ENCODE measurements around the gene C11orf16.
"Not testable (repeated sequence)": the region's sequence is repeated elsewhere in the genome, so short reads cannot be mapped to it uniquely, and the experiment has no call there.

DNA sequence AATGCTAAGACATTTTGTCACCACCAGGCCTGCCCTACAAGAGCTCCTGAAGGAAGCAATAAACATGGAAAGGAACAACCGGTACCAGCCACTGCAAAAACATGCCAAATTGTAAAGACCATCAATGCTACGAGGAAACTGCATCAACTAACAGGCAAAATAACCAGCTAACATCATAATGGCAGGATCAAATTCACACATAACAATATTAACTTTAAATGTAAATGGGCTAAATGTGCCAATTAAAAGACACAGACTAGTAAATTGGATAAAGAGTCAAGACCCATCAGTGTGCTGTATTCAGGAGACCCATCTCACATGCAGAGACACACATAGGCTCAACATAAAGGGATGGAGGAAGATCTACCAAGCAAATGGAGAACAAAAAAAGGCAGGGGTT lies 41.6 kb downstream of the C11orf16 start:
- TF ChIP-seq, protein P1, sequence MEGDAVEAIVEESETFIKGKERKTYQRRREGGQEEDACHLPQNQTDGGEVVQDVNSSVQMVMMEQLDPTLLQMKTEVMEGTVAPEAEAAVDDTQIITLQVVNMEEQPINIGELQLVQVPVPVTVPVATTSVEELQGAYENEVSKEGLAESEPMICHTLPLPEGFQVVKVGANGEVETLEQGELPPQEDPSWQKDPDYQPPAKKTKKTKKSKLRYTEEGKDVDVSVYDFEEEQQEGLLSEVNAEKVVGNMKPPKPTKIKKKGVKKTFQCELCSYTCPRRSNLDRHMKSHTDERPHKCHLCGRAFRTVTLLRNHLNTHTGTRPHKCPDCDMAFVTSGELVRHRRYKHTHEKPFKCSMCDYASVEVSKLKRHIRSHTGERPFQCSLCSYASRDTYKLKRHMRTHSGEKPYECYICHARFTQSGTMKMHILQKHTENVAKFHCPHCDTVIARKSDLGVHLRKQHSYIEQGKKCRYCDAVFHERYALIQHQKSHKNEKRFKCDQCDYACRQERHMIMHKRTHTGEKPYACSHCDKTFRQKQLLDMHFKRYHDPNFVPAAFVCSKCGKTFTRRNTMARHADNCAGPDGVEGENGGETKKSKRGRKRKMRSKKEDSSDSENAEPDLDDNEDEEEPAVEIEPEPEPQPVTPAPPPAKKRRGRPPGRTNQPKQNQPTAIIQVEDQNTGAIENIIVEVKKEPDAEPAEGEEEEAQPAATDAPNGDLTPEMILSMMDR (IDR thresholded peaks at IDR 0.05): not testable (repeated sequence)
- TF ChIP-seq POLR2AphosphoS5 (IDR thresholded peaks at IDR 0.05); POLR2A (IDR thresholded peaks at IDR 0.05); EP300 (IDR thresholded peaks at IDR 0.05; ENCODE audit: low read depth): not testable (repeated sequence)

Data from transverse colon (tissue), 4 donors.